HG03175 (cell line): ENCODE results near the gene OBP2A.
"Not testable (repeated sequence)": the region's sequence is repeated elsewhere in the genome, so short reads cannot be mapped to it uniquely, and the experiment has no call there.

ENCODE experiments used
- ATAC-seq: cut with Tn5 transposase; IDR thresholded peaks from one replicate; pipeline ENCODE4 v1.9.1; 2021; ENCODE audit warnings: mild to moderate bottlenecking, moderate library complexity; ENCODE audit not compliant: unreplicated experiment

The OBP2A gene, protein sequence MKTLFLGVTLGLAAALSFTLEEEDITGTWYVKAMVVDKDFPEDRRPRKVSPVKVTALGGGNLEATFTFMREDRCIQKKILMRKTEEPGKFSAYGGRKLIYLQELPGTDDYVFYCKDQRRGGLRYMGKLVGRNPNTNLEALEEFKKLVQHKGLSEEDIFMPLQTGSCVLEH

DNA sequence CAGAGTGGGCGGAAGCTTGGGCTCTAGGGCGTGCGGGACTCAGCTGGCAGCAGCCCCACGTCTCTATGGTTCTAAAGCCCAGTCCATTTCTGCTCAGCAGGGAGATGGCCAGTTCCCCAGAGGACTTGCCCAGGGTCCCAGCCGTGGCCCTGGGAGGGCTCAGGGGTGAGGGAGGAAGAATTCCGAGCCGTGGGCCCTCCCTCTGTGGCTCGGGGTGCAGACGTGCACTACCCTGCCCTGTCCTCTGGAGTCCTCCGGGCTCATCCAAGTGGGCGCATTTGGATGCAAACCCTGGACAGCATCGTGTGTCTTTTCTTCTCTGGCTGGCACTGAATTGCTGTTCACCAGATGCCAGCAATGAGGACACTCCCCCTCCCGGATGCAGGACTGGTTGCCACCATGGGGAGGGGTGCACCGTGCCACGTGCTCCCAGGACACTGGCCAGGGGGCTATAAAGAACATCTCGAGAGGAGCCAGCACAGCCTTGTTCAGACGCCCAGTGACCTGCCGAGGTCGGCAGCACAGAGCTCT, at the start of gene OBP2A:
Gene OBP2A (plus strand): TSS at position 481 of the 531 bp plus-strand sequence. CDS start 55 bp downstream, outside the sequence.
- ATAC-seq: not testable (repeated sequence)

DNA sequence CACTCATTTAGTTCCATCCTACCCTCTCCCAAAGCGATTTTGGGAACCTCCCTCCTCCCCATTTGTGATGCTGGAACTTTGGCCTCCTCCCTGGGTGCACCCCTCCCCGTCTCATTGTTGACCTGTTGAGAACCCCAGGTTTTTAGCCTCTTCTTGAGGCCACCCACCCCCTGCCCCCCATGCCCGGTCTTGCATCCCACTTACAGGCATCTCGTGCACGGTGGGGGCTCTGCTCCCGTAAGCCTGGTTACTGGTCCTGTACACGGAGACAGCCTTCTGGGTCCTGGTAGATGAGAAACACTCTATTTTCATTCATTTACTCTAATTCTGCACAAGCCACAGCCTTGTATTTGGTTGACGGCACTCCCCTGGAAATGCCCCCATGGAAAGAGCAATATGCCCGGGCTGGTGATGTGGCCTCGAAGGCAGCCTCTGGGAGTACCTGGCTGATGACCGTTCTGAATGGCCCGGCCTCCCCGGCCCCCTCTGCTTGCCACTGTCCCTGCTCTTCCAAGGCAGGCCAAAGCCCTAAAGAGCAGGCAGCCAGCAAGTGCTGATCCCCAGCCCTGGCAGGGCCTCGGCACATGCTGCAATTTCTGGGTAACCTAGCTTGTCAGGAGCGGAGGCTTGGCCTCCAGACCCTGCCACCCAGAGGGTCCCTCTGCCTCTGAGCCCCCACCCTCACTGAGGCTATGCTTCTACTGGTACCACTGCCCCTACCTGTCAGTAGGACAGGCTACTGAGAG, 47.4 kb upstream of the OBP2A start:
- ATAC-seq: no peak

DNA sequence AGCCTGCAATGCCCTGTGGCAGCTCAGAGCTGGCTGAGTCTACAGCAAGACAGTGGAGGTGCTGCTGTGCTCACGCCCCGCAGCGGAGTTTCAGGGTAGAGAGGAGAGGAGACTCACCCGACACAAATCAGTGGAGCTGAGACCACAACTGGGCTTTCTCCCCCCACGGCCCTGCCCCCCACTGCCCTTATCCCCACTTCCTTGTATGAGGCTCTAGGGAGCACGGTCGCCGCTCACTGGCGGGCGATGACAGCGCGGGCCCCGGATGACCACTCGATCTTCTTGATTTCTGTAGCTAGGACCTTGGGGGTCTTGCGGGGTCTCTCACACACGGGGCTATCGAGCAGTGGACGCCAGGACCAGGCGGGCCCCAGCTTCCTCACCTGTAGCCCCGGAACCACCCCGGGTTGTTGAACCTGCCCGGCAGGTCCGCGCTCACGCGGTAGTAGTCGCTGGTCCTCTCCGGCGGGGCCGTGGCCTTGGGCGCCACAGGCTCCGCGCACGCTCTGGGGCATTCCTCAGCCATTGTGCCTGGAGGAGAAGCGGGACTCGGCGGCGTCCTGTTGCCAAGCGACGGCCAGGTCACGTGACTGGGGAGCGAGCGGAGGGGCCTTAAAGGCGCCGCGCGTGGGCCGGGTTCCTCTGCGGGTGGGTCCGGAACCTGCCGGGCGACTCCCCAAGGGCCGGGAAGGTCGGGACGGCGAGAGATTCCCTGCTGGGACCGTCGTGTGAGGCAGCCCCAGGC, 46.4 kb upstream of the OBP2A start:
- peak; percentile 49 for ATAC-seq

DNA sequence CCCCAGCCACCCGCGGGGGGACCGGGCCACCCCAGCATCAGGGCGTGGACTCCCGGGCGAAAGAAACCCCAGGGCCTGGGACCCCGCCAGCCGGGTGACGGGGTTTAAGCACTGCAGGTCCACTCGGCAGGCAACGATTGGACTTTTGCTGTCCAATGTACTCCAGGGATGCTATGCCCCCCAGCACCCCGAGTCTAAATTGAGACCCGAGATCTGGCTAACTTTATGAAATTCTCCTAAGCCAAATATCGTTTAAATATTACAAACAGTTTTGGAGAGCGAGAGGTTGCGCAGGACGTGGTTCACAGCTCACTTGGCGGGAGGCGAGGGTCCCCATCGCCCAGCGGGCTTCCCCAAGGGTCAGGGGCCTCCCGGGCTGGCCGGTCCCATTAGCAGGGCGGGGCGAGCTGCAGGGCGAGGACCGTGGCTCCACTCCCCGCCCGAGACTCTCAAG, 45.8 kb upstream of the OBP2A start:
- ATAC-seq: peak; percentile 4

DNA sequence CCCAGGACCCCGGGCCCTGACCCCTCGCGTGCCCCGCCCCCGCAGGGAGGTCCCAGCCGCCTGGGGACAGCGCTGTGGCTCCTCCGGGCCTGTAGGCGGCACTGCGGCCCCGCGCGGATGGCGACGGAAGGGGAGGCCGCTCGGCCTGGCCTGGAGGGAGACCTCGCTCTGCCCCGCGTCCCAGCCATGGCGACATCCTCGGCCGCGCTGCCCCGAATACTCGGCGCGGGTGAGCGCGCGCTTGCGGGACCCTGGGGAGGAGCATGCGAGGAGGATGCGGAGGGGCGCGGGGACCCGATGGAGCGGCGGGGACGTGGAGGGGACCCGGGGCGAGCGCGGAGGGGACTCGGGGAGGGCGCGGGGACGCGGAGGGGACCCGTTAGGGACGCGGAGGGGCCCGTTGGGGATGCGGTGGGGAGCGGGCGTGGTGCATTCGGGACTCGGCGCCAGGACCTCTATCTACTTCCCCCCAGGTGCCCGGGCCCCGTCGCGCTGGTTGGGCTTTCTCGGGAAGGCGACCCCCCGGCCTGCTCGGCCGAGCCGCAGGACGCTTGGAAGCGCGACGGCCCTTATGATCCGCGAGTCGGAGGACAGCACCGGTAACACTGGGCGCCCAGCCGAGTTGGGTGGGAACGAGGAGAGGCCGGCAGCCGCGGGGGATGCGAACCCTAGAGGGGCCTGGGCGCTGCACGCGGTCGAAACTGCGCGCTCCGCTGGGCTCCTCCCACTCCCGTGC, 45.2 kb upstream of the OBP2A start, which contains the start of gene MRPS2:
Gene MRPS2 (plus strand): TSS at position 158 of the 736 bp plus-strand sequence. CDS start 29 bp downstream, at position 187.
- peak; percentile 85 for ATAC-seq

DNA sequence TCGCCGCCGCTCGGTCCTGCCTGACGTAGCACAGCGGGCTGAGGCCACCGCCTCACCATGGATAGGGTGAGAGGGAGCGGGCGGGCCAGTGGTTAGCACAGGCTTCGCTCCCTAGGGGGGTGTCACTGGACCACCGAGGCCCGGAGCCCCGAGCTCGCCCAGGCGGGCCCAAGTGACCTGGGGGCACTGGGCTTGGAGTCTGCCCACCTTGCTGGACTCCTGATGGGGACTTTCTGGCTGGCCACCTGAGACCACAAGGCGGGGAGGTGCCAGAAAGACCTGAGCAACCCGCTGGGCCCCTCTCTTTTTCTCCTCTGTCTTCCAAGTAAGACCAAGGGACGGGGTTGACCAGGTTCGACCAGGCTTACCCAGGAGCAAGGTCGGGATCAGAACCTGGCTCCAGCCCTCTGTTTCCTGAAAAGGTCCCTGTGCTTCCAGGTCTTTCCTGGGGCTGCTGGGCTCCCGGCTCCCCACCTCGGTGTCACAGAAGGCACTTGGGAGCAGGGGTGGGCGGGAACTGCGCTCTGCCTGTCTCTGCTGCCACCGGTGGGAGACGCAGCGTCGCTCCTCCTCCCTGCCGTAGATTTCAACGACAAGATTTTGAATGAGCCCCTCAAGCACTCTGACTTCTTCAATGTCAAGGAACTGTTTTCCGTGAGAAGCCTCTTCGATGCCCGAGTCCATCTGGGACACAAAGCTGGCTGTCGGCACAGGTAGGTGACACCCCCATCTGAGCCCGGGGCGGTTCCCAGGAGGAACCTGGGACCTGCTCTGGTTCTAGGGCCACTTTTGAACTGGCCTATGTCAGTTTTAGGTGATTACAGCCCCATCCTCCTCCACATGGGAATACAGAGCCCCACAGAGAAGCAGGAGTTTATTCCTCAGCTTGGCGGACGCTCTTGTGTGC, 44.4 kb upstream of the OBP2A start:
- ATAC-seq: no peak

DNA sequence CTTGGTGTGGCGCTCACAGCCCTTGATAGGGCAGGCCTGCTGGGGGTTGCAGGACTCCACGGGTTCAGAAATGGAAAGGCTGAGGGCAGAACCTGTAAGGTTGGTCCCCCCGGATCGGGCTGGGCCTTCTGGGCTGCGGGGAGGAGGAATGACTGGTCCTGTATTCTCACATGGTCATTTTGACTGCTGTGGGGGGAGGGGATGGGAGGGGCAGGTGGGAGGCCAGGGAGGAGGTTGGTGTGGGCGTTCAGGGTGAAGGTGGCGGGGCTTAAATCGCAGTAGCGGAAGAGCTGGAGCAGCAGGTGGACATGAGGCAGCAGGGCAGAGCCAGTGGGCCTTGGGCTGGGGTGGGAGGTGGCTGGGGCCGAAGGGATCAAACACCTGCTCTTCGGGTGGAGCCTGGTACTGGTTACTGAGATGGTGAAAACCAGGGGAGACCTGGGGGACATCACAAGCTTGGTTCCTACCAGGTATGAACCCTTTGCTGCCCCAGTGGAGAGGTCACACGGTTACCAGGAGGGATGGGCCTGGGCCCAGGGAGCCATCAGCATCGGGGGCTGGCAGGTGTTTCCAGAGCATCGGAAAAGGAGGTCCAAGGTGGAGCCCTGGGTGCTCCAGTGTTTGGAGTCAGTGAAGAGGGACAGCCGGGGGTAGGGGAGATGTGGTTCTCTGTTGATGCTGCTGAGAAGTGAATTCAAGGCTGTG, 43.6 kb upstream of the OBP2A start:
- no peak for ATAC-seq

DNA sequence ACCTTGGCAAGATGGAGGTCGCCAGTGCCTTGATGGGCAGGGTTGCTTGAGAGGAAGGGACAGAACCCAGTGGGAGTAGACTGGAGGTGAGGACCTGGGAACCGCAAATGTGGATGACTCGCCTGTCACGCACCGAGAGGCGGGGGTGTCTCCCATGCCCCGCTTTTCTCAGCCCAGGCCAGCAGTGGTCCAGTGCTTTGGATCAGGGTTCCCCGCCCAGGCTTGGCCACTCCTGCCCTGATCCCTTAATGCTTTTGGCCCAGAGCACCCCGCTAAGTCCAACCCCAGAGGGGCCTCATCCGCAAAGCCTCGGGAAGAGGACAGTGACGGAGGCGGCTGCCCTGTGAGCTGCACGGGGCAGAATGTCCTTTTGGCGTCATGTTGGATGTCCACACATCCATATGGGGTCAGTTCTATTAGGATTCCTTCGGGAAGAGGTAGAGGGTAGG, 43.0 kb upstream of the OBP2A start:
- ATAC-seq: no peak

DNA sequence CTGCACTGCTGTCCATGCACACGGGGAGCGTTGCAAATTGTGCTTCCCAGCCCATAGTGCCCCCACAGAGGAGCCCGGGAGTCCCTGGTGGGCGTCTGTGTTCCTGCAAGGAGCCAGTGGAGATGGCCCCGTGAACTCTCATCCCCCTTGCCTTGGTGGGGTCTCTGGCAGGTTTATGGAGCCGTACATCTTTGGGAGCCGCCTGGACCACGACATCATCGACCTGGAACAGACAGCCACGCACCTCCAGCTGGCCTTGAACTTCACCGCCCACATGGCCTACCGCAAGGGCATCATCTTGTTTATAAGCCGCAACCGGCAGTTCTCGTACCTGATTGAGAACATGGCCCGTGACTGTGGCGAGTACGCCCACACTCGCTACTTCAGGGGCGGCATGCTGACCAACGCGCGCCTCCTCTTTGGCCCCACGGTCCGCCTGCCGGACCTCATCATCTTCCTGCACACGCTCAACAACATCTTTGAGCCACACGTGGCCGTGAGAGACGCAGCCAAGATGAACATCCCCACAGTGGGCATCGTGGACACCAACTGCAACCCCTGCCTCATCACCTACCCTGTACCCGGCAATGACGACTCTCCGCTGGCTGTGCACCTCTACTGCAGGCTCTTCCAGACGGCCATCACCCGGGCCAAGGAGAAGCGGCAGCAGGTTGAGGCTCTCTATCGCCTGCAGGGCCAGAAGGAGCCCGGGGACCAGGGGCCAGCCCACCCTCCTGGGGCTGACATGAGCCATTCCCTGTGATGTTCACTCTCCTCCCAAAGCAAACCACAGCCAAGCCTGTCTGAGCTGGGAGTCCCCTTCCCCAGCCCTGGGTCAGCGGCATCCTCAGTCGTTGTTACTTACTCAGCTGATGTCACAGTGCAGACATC, 42.3 kb upstream of the OBP2A start:
- no peak for ATAC-seq

DNA sequence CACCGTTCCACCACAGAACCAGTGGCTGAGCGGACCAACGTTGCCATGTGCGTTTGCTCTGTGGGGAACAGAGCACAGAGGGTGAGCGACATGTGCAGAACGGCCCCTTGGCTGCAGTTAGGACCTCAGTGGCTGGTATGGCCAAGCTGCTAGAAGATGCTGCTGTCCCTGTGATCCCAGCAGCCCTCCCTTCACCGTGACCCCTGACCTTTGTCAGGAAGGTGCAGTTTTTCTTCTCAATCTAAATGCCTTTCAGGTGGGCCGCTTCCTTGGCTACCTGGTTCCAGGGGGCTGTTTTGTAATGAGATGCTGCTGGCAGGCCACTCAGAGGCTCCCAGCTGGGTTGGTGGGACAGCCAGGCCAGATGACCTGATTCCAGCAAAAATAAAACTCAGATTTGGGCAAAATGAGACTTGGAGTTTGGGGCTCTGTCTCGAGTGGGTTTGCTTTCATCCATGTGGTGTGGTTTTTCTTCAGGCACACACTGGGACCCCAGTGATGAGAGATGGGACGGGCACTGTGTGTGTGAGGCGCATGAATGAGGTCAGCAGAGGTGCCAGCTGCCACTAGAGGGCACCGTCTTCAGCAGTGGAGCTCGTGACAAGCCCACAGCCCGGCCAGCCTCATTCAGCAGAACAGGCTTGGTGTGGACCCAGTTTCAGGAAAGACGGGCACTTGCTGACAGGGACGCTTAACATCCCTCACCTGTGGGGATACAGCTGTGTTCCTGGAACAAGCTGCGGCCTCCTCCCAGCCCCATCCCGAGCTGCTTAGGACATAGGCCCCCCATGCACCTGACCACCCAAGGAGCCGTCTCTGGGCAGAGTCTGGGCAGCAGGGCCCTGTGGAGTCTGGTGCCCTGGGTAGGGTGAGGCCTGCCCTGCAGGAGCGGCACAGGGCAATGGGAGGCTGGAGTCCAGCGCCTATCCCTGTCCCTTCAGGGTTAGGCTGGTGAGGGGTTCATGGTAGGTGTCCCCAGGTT, 41.4 kb upstream of the OBP2A start:
- no peak for ATAC-seq

DNA sequence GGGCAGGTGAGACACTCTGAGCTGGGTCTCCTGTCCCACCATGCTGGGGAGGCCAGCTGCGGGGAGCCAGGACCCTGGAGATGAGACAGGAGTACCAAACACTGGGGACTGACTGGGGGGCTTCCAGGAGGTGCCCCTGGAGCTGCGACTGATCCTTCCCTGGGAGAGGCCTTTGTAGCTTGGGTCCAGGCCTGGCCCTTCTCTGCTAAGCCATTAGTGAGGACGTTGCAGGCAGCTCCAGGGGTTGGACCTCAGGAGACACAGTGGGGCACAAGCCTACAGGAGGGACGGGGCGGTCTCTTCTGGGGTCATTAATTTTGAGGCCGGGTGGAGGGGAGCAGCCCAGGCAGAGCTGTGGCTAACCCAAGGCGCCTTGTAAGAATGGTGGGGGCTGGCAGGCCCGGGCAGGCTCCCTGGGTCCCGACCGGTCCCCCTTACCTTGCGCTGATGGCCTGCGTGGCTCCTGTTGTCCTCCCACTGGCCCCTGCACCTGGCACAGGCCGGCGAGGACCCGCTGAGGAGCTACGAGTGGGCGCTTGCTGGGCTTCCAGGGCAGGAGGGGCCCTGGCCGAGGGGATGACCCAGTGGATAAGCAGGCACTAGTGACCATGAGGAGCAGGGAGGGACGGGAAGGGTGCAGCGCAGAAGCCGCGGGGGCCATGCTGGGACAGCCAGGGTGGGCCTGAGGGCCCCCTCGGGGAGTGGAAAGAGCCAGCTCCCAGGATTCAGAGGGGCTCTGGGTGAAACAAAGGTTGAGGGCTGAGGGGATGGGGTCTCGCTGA, 40.3 kb upstream of the OBP2A start:
- no peak for ATAC-seq

DNA sequence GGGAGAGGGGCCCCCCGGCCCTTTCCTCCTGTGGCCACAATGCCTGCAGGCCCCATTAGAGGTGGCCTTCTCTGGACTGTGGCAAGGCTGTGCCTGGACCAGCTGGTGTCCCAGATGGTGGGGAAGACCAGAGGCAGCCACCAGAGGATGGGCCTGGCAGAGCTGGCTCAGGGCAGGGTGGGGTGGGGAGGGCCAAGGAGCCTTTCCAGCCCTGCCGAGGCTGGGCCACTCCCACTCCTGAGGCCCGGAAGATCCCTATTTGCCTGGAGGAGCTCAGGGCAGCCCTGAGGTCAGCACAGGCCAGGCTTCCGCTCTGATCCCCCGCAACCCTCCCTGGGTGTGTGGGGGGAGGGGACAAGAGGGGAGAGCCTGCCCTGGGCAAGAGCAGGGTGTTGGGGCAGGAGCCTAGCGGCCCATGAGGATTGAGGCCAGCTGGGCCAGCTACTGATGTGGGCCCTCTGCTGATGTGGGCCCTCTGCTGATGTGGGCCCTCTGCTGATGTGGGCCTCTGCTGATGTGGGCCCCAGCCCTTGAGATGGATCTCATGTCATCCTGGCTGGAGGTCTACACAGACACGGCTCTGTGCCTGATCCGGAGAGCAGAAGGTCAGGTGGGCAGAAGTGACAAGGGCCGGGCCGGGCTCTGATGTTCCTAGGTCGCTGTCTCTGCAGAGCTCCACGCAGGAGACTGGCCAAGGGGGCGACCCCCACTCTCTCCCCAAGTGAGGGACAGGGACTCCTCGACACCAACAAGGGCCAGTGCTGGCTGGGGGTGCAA, 39.4 kb upstream of the OBP2A start:
- ATAC-seq: no peak

DNA sequence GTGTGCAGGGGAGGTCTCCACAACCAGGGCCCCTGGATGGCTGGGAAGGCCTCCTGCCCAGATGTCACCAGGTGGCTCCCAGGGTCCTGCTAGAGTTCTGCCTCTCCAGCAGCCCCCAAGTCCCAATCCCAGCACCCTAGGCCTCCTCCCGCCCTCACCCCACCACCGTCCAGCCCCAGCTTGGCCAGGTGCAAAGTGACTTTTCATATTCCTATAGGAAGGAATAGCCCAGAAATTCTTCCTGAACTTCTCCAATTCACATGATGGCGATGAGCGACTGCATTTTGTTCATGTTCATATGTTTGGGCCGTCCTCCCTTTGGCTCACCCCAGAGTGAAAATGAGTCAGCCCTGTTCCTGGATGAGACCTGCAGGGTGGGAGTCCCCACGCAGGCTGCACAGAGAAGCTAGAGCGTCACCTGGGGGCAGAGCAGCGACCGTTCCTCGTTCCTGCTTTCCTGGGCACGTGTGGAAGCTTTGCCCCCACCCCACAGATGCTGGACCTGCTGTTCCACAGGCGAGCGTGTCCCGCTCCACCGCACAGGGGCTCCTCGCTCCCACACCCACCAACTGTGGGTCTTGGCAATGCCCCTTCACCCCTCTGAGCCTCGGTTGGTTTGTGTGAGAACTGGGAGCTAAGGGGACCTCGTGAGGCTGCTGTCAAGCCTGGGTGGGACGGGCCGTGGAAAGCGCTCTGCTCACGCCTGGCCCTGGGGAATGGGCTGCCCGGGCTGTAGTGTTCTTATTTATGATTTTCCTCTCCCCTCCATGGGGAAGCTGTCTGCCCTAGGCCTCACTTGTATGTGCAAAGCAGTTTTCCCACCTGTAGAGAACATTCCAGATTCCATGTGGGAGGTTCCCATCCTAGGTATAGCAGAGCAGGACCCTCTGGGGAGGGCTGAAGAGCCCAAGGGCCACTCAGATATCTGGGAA, 38.6 kb upstream of the OBP2A start:
- ATAC-seq: no peak

DNA sequence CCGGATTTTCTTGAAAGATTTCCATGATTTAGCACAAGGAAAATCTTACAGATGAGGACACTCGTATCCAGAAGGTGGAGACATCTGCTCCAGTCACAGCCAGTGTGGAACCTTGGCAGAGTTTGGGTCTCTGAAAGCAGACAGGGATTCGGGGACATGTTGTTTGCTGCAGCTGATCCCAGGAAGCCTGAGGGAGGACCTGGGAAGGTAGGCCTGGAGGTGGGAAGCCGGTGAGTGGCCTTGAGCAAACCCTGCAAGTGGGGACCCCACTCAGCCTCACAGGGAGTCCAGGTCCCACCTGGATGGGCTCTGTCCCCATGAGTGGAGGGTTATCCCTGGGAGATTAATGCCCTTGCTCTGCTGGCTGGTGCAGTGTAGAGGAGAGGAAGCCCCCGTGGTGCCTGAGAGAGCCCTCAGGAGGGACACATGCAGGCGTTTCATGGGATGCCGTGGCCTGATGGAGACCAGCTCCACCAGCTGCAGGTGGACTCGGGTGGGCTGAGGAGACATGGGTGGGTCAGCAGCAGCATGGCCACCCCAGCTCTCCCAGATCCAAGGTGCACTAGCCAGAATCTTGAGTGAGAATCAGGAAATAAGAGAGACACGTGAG, 37.6 kb upstream of the OBP2A start:
- ATAC-seq: no peak
